Measurements from ENCODE around the gene OPRL1. TPM values are rescaled to one million over a fixed set of nuclear protein-coding genes. Genes with fewer than 3 reads are reported as not detected.

The OPRL1 gene
- polyA plus RNA-seq, 1 of the 3 experiments (the other 2 are of a cell fraction), result 1.8 TPM

GRCh38 chr20:64052987-64053840, 26.7 kb upstream of the OPRL1 start:
- Histone ChIP-seq H3K27me3 (ENCODE audit: insufficient read depth) (peaks cover 11% of the 10 kb centered on the region), H3K9ac (no peak overlapping the region), H3K4me3 (ENCODE audit: low read depth in 2 of 2, low read length in 1 of 2) (no peak overlapping the region), H3K27ac (ENCODE audit: low read depth in 2 of 2, low read length in 1 of 2) (no peak overlapping the region), H3K9me3 (no peaks in the 10 kb centered on the region), H3K79me2 (ENCODE audit: insufficient read depth) (no peaks in the 10 kb centered on the region), H3F3A (replicated peaks; ENCODE audit: insufficient read depth) (no peaks in the 10 kb centered on the region), H4K20me1 (ENCODE audit: insufficient read depth) (no peaks in the 10 kb centered on the region), H3K4me2 (no peak overlapping the region), H3K4me1 (ENCODE audit: control insufficient read depth in 1 of 2, insufficient read depth in 2 of 2, low read depth in 1 of 2, low read length in 1 of 2) (peaks cover 0 to 10% of the 10 kb centered on the region in 2 experiments; a peak in 1 of 4 replicates), H3K36me3 (replicated peaks in 1 of 2; ENCODE audit: control insufficient read depth in 1 of 2, insufficient read depth in 2 of 2, low read length in 1 of 2) (no peaks in the 10 kb centered on the region), H3K9me2 (no peaks in the 10 kb centered on the region), H2AFZ (ENCODE audit: low read depth) (no peak overlapping the region)
- POLR2A ChIA-PET, result interaction anchor here (1.0 kb wide), 1 partner anchor 10 kb away, joined by 3 read pairs; the partner anchor contains the start of gene TCEA2
- 90% methylated on average over 23 of the region's 33 CpGs for WGBS (ENCODE audit: low lambda C conversion rate)
- TF ChIP-seq JUND (IDR thresholded peaks at IDR 0.05) (no peak), SIN3A (IDR thresholded peaks at IDR 0.05; ENCODE audit: borderline replicate concordance, low read depth, low read length) (no peak), FOXM1 (IDR thresholded peaks at IDR 0.05; ENCODE audit: low read depth) (no peak), ELF1 (IDR thresholded peaks at IDR 0.05) (no peak)
- DNase-seq, result no peak
- CTCF ChIA-PET, result interaction anchor here (0.6 to 7.8 kb wide), 8 partner anchors 9 to 73 kb away, joined by 3 to 85 read pairs (median 6); partner anchors contain the start of genes RGS19 and TCEA2

GRCh38 chr20:64053841-64054661, 25.8 kb upstream of the OPRL1 start:
- no peaks in the 10 kb centered on the region for H3K79me2 ChIP-seq (ENCODE audit: insufficient read depth)
- ChIA-PET CTCF (interaction anchor here (0.6 to 7.8 kb wide), 10 partner anchors 9 to 74 kb away, joined by 3 to 85 read pairs (median 3); partner anchors contain the start of genes RGS19 and TCEA2), POLR2A (interaction anchor here (1.0 to 1.2 kb wide), 2 partner anchors 9 kb away, joined by 3 read pairs; partner anchors contain the start of gene TCEA2)
- DNase-seq, result peak; percentile 79
- no peaks in the 10 kb centered on the region for H4K20me1 ChIP-seq (ENCODE audit: insufficient read depth)
- WGBS (ENCODE audit: low lambda C conversion rate), result 75% methylated on average over 14 of the region's 17 CpGs
- H3F3A ChIP-seq (replicated peaks; ENCODE audit: insufficient read depth), result no peaks in the 10 kb centered on the region
- H3K9ac ChIP-seq, result no peak overlapping the region
- H3K9me3 ChIP-seq, result no peaks in the 10 kb centered on the region
- H3K4me1 ChIP-seq (ENCODE audit: control insufficient read depth in 1 of 2, insufficient read depth in 2 of 2, low read depth in 1 of 2, low read length in 1 of 2), result peaks cover 0 to 10% of the 10 kb centered on the region in 2 experiments; a peak in 1 of 4 replicates
- no peak overlapping the region for H2AFZ ChIP-seq (ENCODE audit: low read depth)
- no peak overlapping the region for H3K4me2 ChIP-seq
- peaks cover 6% of the 10 kb centered on the region; the same call in 1 of the 2 replicates for H3K27me3 ChIP-seq (ENCODE audit: insufficient read depth)
- H3K9me2 ChIP-seq, result no peaks in the 10 kb centered on the region
- no peaks in the 10 kb centered on the region for H3K36me3 ChIP-seq (replicated peaks in 1 of 2; ENCODE audit: control insufficient read depth in 1 of 2, insufficient read depth in 2 of 2, low read length in 1 of 2)
- no peak overlapping the region for H3K4me3 ChIP-seq (ENCODE audit: low read depth in 2 of 2, low read length in 1 of 2)
- TF ChIP-seq ZBTB33 (IDR thresholded peaks at IDR 0.05; ENCODE audit: borderline replicate concordance, low read depth) (no peak), RFX5 (IDR thresholded peaks at IDR 0.05; ENCODE audit: low read length) (no peak), MXI1 (IDR thresholded peaks at IDR 0.05; ENCODE audit: low read depth, low read length) (0 out of 2 replicates have a peak, but pooled peaks have one; percentile 27), CTCF (IDR thresholded peaks at IDR 0.05) (peak; percentile 32), RAD21 (IDR thresholded peaks at IDR 0.05; ENCODE audit: low read length) (peak; percentile 39), SMC3 (IDR thresholded peaks at IDR 0.05; ENCODE audit: low read depth, low read length) (peak; percentile 29; the same call in 1 of the 2 replicates), USF1 (IDR thresholded peaks at IDR 0.05; ENCODE audit: borderline replicate concordance, low read depth) (no peak)
- no peak overlapping the region for H3K27ac ChIP-seq (ENCODE audit: low read depth in 2 of 2, low read length in 1 of 2)
